HuH-7.5 (cell line): ENCODE results near the gene MYOD1.

Experiments used
- DNase-seq: peaks from one replicate; pipeline ENCODE4 v3.0.0; 2011; ENCODE audit warnings: low spot score

MYOD1 gene

GRCh38 chr11:17771415-17771814 is 52.0 kb downstream of the MYOD1 start:
- no peak for DNase-seq
